GM18502 (cell line): ENCODE measurements around the gene POLN.
"Not testable (repeated sequence)": the region's sequence is repeated elsewhere in the genome, so short reads cannot be mapped to it uniquely, and the experiment has no call there.

Experiments
- ATAC-seq: cut with Tn5 transposase; IDR thresholded peaks from one replicate; pipeline ENCODE4 v1.9.1; 2021; ENCODE audit warnings: mild to moderate bottlenecking; ENCODE audit not compliant: unreplicated experiment, poor library complexity

Gene POLN

GRCh38 chr4:2275546-2276251 lies 33.8 kb upstream of the POLN start:
- no peak for ATAC-seq

- ATAC-seq, result not testable (repeated sequence)
Observed at GRCh38 chr4:2275044-2275397, 33.1 kb upstream of the POLN start.

- ATAC-seq, result no peak
Observed at GRCh38 chr4:2274320-2275043, 32.6 kb upstream of the POLN start.

GRCh38 chr4:2273657-2274319 lies 31.9 kb upstream of the POLN start:
- no peak for ATAC-seq

GRCh38 chr4:2273221-2273620 lies 31.3 kb upstream of the POLN start:
- ATAC-seq, result no peak

- no peak for ATAC-seq
Observed at GRCh38 chr4:2272828-2273120, 30.9 kb upstream of the POLN start.

- ATAC-seq, result no peak
Observed at GRCh38 chr4:2272026-2272827, 30.3 kb upstream of the POLN start.

GRCh38 chr4:2271279-2272025 lies 29.5 kb upstream of the POLN start:
- ATAC-seq, result no peak

GRCh38 chr4:2270341-2271165 lies 28.6 kb upstream of the POLN start:
- no peak for ATAC-seq

GRCh38 chr4:2269618-2270163 lies 27.8 kb upstream of the POLN start:
- no peak for ATAC-seq

- no peak for ATAC-seq
Observed at GRCh38 chr4:2269206-2269531, 27.2 kb upstream of the POLN start.

- ATAC-seq, result no peak
Observed at GRCh38 chr4:2268357-2269205, 26.7 kb upstream of the POLN start.

GRCh38 chr4:2267841-2268240 lies 25.9 kb upstream of the POLN start:
- ATAC-seq, result no peak

- ATAC-seq, result no peak
Observed at GRCh38 chr4:2267320-2267811, 25.4 kb upstream of the POLN start.

GRCh38 chr4:2266821-2267220 lies 24.9 kb upstream of the POLN start:
- no peak for ATAC-seq

GRCh38 chr4:2266181-2266580 lies 24.3 kb upstream of the POLN start:
- ATAC-seq, result no peak

- ATAC-seq, result no peak
Observed at GRCh38 chr4:2265113-2266110, 23.5 kb upstream of the POLN start.
